A549 (cell line): ENCODE data around the gene SYNC. TPM values are rescaled to one million over a fixed set of nuclear protein-coding genes. Genes with fewer than 3 reads are reported as not detected.

Experiments used
- ATAC-seq, 2 experiments: fragments of 200-7000 bp in 1 of 2; fragments of >200 bp in 1 of 2; cut with Nextera tagmentation in 1 of 2; cut with Tn5 transposase in 1 of 2; 3 replicates each; pipeline versions ENCODE4 v1.8.0 to v1.9.1; 2018 to 2020; ENCODE audit warnings: mild to moderate bottlenecking in 1 of 2, moderate library complexity in 1 of 2
- CTCF ChIA-PET: fragments of 300-600 bp; sonication (Branson Sonifier 250); formaldehyde crosslinking; extraction: SDS; loops from one replicate; lab custom pipeline; 2021; ENCODE audit warnings: antibody characterized with exemption, inconsistent platforms; lab: Yijun Ruan, JAX
- POLR2A ChIA-PET: fragments of 350-600 bp; formaldehyde crosslinking; extraction: SDS; loops from one replicate; lab custom pipeline; 2021; ENCODE audit warnings: antibody characterized with exemption, inconsistent platforms; lab: Yijun Ruan, JAX
- DNase-seq, 2 experiments: peaks; one replicate each; pipeline versions ENCODE4 v3.0.0 to v3.0.0-alpha.2; 2011 to 2016; ENCODE audit warnings: low read depth in 1 of 2, low spot score in 1 of 2
- FAIRE-seq: peaks from 2 replicates; lab custom pipeline; 2011; peaks lifted over from hg19 to GRCh38; lab: Jason Lieb, UNC
- H3K27ac ChIP-seq, 2 experiments: fragments of >200 bp; sonication (Bioruptor Twin); formaldehyde crosslinking; 3 replicates each; pipeline ENCODE4 v1.5.1; 2016 to 2017
- H3K4me1 ChIP-seq: fragments of >200 bp; sonication (Bioruptor Twin); formaldehyde crosslinking; 3 replicates; pipeline ENCODE4 v1.6.1; 2016
- H3K4me2 ChIP-seq: fragments of >200 bp; sonication (Bioruptor Twin); formaldehyde crosslinking; 3 replicates; pipeline ENCODE4 v1.6.1; 2016
- H3K4me3 ChIP-seq: fragments of >200 bp; sonication (Bioruptor Twin); formaldehyde crosslinking; 3 replicates; pipeline ENCODE4 v1.5.1; 2016
- H3K9me3 ChIP-seq: fragments of >200 bp; sonication (Bioruptor Twin); formaldehyde crosslinking; 3 replicates; pipeline ENCODE4 v1.6.1; 2016
- CHD4 ChIP-seq: fragments of 200-600 bp; sonication (generic); IDR thresholded peaks from 2 replicates; pipeline ENCODE4 v1.6.1; 2016; ENCODE audit warnings: antibody characterized with exemption, mild to moderate bottlenecking, borderline replicate concordance
- FOSB ChIP-seq: fragments of 250-450 bp; sonication (Bioruptor Pico); IDR thresholded peaks from 2 replicates; pipeline ENCODE4 v1.5.0; 2020; ENCODE audit warnings: mild to moderate bottlenecking, moderate library complexity
- FOSL2 ChIP-seq, 2 experiments: fragments of 450-650 bp in 1 of 2; fragments of >200 bp in 1 of 2; sonication (Bioruptor Twin) in 1 of 2; formaldehyde crosslinking; IDR thresholded peaks; 2 replicates each; pipeline versions ENCODE4 v1.5.0 to v1.6.1; 2016 to 2020; ENCODE audit warnings: mild to moderate bottlenecking in 1 of 2, moderate library complexity in 1 of 2
- FOXS1 ChIP-seq: fragments of 250-450 bp; sonication (Bioruptor Pico); IDR thresholded peaks from 2 replicates; pipeline ENCODE4 v1.5.0; 2020; ENCODE audit warnings: mild to moderate bottlenecking, moderate library complexity
- HEYL ChIP-seq: fragments of 250-450 bp; sonication (Bioruptor Pico); IDR thresholded peaks from 2 replicates; pipeline ENCODE4 v1.8.0; 2021; ENCODE audit warnings: mild to moderate bottlenecking, moderate library complexity
- KDM5A ChIP-seq: fragments of 200-600 bp; sonication (generic); IDR thresholded peaks from 2 replicates; pipeline ENCODE4 v1.6.1; 2016; ENCODE audit warnings: antibody characterized with exemption, mild to moderate bottlenecking
- NR3C1 ChIP-seq: fragments of >200 bp; sonication (Bioruptor Twin); formaldehyde crosslinking; IDR thresholded peaks from 3 replicates; pipeline ENCODE4 v1.6.1; 2017
- RARB ChIP-seq: fragments of 250-450 bp; sonication (Bioruptor Pico); IDR thresholded peaks from 2 replicates; pipeline ENCODE4 v1.8.0; 2021; ENCODE audit warnings: mild to moderate bottlenecking, moderate library complexity
- RCOR1 ChIP-seq: fragments of 150-350 bp; IDR thresholded peaks from 2 replicates; pipeline ENCODE4 v1.6.1; 2014; ENCODE audit warnings: antibody characterized with exemption, low read length, low read depth
- RFX5 ChIP-seq: fragments of 450-650 bp; IDR thresholded peaks from 2 replicates; pipeline ENCODE4 v1.7.1; 2014; ENCODE audit warnings: antibody characterized with exemption, mild to moderate bottlenecking, moderate library complexity
- SREBF2 ChIP-seq: fragments of 450-650 bp; IDR thresholded peaks from 2 replicates; pipeline ENCODE4 v1.6.1; 2014; ENCODE audit warnings: mild to moderate bottlenecking, moderate library complexity
- TFCP2L1 ChIP-seq: fragments of 250-450 bp; sonication (Bioruptor Pico); IDR thresholded peaks from 2 replicates; pipeline ENCODE4 v1.5.0; 2021; ENCODE audit warnings: mild to moderate bottlenecking
- TP53 ChIP-seq: fragments of 250-450 bp; sonication (Bioruptor Pico); IDR thresholded peaks from 2 replicates; pipeline ENCODE4 v1.5.0; 2021; ENCODE audit warnings: mild to moderate bottlenecking, moderate library complexity
- ZFP36 ChIP-seq: fragments of 450-650 bp; IDR thresholded peaks from 2 replicates; pipeline ENCODE4 v1.6.1; 2014; ENCODE audit warnings: borderline replicate concordance; ENCODE audit not compliant: partially characterized antibody
- ZNF302 ChIP-seq: fragments of 250-450 bp; sonication (Bioruptor Pico); IDR thresholded peaks from 2 replicates; pipeline ENCODE4 v1.9.0; 2021; ENCODE audit warnings: inconsistent platforms, mild to moderate bottlenecking, moderate library complexity
- ZSCAN20 ChIP-seq: fragments of 250-450 bp; sonication (Bioruptor Pico); IDR thresholded peaks from 2 replicates; pipeline ENCODE4 v1.8.0; 2022; ENCODE audit warnings: mild to moderate bottlenecking, moderate library complexity
- WGBS: methylation state at CpG from one replicate; pipeline ENCODE4 v1.1.6; 2017; ENCODE audit errors: missing lambda C conversion rate; 5-methylcytosine and 5-hydroxymethylcytosine counted together
- polyA plus RNA-seq, 4 experiments: library from polyadenylated mRNA; depleted of rRNA in 3 of 4; stranded (reverse); fragments of >200 nt; fragmentation: RNase III in 1 of 4; extraction: RNeasy Plus Mini Kit Qiagen cat#74134 plus additional on column Dnase treatment in 1 of 4; gene quantifications; 2 replicates in 3 of 4; 3 replicates in 1 of 4; pipeline ENCODE4 v1.2.3, GENCODE V29; 2011 to 2017
- TF ChIP-seq, protein P1 (sequence below): IDR thresholded peaks from 2 replicates; pipeline ENCODE4 v1.6.1; 2012; ENCODE audit warnings: low read depth, borderline replicate concordance
- TF ChIP-seq, protein P2 (sequence below): IDR thresholded peaks from 2 replicates; pipeline ENCODE4 v1.6.1; 2012
- TF ChIP-seq, protein P3 (sequence below): IDR thresholded peaks from 2 replicates; pipeline ENCODE4 v1.6.1; 2012

Gene SYNC
- polyA plus RNA-seq, 2 of the 4 experiments (the other 2 are of a cell fraction) = 7.7 to 12.0 TPM

DNA sequence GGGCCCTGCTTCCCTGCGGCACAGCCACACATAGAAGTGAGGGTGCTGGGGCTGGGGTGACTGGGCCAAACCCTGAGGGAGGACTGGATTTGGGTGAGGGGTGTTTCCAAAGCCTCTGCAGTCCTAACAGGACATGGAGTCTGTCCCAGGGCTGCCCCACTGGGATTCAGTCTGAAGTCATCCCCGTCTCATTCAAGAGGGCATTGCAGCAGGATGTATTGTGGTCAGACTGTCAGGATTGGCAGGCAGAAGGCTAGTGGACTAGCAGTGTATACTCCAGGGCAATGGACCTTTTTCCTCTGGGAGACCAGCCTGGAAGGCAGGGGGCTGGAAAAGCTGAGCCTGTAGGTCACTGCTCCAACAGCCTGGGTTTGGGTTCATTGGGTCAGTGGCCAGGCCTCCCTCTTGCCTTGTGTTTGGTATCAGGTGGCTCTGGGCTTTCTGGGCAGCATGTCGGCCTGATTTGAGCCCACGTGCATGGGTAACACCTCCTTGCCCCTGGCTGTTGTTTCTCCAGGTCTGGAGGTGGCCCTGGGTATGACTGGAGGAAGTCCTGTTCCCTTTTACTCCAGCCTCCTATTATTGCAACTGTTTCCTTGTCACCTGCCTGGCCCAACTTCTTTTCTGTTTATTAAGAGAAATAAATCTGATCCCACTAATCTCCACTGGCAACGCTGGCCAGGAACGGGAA, 41.0 kb upstream of the SYNC start:
- POLR2A ChIA-PET = no interaction called here
- TF ChIP-seq TFCP2L1 (CRISPR knock-in tag) (no peak), RARB (CRISPR knock-in tag) (no peak), HEYL (CRISPR knock-in tag) (no peak), SREBF2 (no peak), FOXS1 (CRISPR knock-in tag) (no peak), KDM5A (no peak), TP53 (no peak), FOSL2 (IDR thresholded peaks at IDR 0.05) (no peak), FOSL2 (CRISPR knock-in tag; IDR thresholded peaks at IDR 0.05) (no peak), ZNF302 (CRISPR knock-in tag) (no peak), CHD4 (no peak), RCOR1 (no peak), ZFP36 (no peak)
- TF ChIP-seq, protein P1, sequence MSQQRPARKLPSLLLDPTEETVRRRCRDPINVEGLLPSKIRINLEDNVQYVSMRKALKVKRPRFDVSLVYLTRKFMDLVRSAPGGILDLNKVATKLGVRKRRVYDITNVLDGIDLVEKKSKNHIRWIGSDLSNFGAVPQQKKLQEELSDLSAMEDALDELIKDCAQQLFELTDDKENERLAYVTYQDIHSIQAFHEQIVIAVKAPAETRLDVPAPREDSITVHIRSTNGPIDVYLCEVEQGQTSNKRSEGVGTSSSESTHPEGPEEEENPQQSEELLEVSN = no peak
- TF ChIP-seq, all 56 proteins: peak for 0
- Histone ChIP-seq H3K27ac (peak overlapping the region; percentile 90 to 100), H3K4me2 (peak overlapping the region; percentile 92), H3K4me3 (peak overlapping the region; percentile 82), H3K4me1 (peaks cover 33% of the 10 kb centered on the region), H3K9me3 (no peaks in the 10 kb centered on the region)
- ATAC-seq (peak in 1 of 2 experiments; percentile 15; a peak in 2 of 6 replicates), DNase-seq (no peak), FAIRE-seq (no peak)
- CTCF ChIA-PET = interaction anchor here (1.0 to 2.2 kb wide), 7 partner anchors 13 to 45 kb away, joined by 3 to 25 read pairs (median 7); no protein-coding TSS in a partner anchor
- 19% methylated on average over 5 of the region's 6 CpGs for WGBS

DNA sequence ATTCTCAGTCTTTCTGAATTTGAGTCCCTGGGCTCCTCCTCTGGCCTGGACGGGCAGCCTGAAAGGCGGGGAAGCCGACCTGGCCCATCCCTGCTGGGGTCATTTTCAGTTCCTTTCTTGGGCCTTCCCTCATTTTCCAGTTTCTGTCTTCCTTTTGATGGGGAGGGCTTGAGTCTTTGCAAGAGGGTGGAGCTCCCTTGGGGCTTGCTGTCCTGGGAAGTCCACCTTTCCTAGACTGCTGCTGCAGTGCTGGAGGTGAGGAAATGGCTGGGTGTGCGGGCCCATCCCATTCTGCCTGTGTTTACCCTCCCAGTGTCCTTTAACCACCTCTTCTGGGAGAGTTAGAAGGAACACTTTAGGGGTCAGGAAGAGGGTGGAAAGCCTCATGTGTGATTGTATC, 40.4 kb upstream of the SYNC start:
- DNase-seq = no peak
- CTCF ChIA-PET = interaction anchor here (1.0 to 2.2 kb wide), 8 partner anchors 13 to 44 kb away, joined by 3 to 25 read pairs (median 6); no protein-coding TSS in a partner anchor
- peak overlapping the region; percentile 92 for H3K4me2 ChIP-seq
- peaks cover 34% of the 10 kb centered on the region for H3K4me1 ChIP-seq
- WGBS = 7% methylated on average over 4 of the region's 4 CpGs
- peak overlapping the region; percentile 90 to 100 for H3K27ac ChIP-seq
- no peak for TF ChIP-seq FOSL2 (IDR thresholded peaks at IDR 0.05)
- TF ChIP-seq FOSL2 (CRISPR knock-in tag; IDR thresholded peaks at IDR 0.05) = no peak
- TF ChIP-seq NR3C1 = no peak
- TF ChIP-seq, protein P1 = no peak; the same call in 1 of the 2 replicates
- no peak for TF ChIP-seq KDM5A
- TF ChIP-seq, protein P2, sequence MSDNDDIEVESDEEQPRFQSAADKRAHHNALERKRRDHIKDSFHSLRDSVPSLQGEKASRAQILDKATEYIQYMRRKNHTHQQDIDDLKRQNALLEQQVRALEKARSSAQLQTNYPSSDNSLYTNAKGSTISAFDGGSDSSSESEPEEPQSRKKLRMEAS = no peak
- TF ChIP-seq RFX5 = no peak
- no peak for TF ChIP-seq ZSCAN20
- TF ChIP-seq FOSB (CRISPR knock-in tag) = no peak
- TF ChIP-seq, protein P3, sequence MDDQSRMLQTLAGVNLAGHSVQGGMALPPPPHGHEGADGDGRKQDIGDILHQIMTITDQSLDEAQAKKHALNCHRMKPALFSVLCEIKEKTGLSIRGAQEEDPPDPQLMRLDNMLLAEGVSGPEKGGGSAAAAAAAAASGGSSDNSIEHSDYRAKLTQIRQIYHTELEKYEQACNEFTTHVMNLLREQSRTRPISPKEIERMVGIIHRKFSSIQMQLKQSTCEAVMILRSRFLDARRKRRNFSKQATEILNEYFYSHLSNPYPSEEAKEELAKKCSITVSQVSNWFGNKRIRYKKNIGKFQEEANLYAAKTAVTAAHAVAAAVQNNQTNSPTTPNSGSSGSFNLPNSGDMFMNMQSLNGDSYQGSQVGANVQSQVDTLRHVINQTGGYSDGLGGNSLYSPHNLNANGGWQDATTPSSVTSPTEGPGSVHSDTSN = no peak
- TF ChIP-seq ZNF302 (CRISPR knock-in tag) = no peak
- TF ChIP-seq, all 56 proteins: peak for 0
- ATAC-seq (peak; percentile 22 to 61; a peak in 4 of 6 replicates), FAIRE-seq (no peak)
- Histone ChIP-seq H3K9me3 (no peaks in the 10 kb centered on the region), H3K4me3 (peak overlapping the region; percentile 82)
- POLR2A ChIA-PET = interaction anchor here (1.3 kb wide), 1 partner anchor 15 kb away, joined by 3 read pairs; no protein-coding TSS in a partner anchor
